ENCODE data around the gene RELT.

RELT gene

DNA sequence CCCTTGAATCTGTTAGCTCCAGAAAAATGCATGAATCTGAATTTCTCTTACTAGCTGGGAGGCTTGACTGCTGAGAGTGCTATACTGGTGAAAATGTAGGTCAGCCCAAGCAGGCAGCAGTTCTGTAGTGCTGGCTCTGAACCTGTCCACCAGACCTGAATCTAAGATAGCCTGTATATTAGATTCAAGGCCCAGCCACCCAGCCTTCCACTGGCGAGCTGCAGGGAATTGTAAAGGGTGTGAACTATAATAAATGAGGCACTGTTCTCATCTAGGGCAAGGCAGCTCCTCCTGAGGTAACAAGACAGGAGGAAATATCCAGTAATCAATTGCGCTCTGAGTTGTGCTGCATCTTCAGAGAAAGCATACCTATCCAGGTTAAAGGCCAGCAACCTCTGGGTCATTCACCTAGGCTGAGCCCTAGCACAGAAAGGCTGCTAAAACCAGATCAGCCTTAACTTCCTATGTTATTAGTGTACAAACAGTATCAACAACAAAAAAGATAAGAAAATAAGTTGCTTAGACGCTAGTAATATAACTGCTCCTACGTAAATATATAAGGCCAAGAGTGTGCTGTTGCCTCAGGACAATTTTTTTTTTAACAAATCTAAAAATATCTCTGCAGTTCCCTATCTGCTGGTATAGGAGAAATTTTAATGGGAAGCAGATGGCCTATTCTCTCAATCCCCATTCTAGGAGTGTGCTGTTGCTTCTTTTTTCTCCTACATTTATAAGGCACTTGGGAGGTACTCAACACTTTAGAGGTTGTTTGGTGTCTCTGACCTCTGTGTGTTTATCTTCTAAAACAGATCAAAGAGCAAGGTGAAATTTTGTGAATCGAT lies 63.0 kb downstream of the RELT start:
- DNase-seq (ENCODE audit: low read depth): no peak

DNA sequence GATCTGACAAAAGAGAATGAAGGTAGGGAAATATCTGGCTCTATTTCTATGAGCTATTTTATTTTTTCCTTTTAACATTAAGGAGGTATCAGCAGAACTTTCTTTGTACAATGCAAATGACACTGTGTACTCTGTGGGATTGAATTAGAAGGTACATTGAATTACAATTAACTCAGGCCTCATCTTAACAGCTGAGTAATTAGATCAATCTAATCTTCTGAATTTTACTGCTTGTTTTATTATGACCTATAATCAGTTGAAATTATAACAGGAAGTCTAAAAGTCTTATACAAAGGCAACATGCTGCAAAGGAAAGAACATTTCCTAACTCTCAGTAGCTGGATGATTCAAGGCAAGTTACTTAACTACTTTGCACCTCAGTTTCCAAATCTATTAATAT lies 69.8 kb downstream of the RELT start:
- no peak for DNase-seq (ENCODE audit: low read depth)

DNA sequence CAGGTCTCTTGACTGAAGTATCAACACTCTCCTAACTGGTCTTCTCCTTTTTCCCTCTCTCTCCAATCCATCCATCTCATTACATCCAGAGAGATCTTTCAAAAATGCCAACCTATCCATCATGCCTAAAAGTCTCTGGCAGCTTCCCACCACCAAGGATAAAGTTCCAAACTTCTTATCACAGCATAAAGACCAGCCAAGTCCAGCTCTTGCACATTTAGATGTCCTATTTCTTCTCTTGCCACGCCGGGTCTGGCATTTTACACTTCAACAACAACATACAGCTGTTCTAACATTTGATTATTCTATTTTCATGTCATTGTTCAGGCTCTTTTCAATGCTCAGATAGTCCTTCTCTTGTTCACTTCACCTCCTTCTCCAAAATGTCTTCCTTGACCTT lies 70.6 kb downstream of the RELT start:
- DNase-seq (ENCODE audit: low read depth): no peak
